GM18951 (cell line): ENCODE measurements around the gene BHLHA9.
"Not testable (repeated sequence)": the region's sequence is repeated elsewhere in the genome, so short reads cannot be mapped to it uniquely, and the experiment has no call there.

ENCODE experiments used
- POLR2A ChIP-seq: IDR thresholded peaks from 4 replicates; pipeline ENCODE4 v1.6.1; 2011; ENCODE audit warnings: mild to moderate bottlenecking; ENCODE audit not compliant: insufficient read length, insufficient read depth; ENCODE audit errors: extremely low read depth
- in situ Hi-C: fragments of 300-500 bp; cut with MboI; formaldehyde crosslinking; loops from one replicate; pipeline ENCODE4 v1.12.0; 2022; ENCODE audit warnings: low sequenced_read_pairs, mixed read lengths, inconsistent platforms; ENCODE audit not compliant: unreplicated experiment

BHLHA9 gene

DNA sequence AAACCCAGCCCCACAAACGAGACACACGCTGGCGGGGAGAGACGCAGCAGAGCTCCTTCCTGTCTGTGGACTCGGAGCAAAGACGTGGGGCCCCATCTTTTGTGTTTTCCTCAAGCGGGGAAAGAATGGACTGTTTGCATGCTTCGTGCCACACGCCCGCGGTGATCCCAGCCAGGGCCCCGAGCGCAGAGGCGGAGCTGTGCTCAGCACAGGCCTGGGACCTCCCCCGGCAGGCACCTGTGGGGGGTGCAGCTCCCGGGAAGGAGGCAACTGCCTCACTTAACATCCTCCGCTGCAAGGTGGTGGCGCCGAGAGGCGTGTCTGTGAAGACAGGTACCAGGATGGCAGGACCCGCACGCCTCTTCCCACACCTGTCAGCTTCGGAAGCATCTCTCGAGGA, 28.4 kb downstream of the BHLHA9 start:
- TF ChIP-seq POLR2A, result no peak
- in situ Hi-C loops, result no loop called here

DNA sequence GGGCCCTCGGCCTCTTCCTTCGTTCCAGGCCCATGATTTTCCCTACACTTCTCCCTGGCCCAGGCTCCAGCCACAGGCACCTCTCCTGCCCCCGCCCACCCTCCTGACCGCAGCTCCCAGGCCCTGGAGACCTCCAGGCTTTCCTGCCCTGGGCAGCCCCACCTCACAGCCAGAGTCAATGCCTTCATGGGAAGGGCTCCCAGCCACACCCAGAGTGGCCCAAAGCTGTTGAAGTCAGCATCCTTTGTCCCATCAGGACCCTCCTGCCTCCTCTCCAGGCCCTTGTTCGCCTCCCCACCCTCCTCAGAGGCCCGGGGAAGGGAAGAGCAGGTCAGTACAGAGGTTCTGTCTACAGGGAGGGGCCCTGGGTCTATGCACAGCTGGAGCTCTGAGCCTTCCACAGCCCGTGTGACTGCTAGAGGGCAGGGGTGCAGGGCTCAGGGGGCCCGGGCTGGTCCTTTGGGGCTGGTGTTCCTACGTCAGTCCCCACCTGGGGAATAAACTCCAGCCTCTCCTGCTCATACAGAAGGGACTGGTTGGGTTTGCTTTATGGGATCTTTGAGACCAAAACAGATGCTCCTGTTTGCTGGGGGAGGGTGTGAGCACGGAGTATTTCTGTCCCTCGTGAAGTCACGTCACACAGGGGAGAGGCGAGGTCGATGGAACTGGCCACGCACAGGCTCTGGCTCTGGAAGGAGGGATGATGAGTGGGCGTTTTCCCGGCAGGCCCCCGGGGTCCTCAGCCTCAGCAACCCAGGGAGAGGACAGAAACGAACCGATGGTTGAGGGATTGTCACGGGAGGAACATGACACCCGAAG, 29.5 kb downstream of the BHLHA9 start:
- in situ Hi-C loops, result no loop called here
- TF ChIP-seq POLR2A, result no peak

DNA sequence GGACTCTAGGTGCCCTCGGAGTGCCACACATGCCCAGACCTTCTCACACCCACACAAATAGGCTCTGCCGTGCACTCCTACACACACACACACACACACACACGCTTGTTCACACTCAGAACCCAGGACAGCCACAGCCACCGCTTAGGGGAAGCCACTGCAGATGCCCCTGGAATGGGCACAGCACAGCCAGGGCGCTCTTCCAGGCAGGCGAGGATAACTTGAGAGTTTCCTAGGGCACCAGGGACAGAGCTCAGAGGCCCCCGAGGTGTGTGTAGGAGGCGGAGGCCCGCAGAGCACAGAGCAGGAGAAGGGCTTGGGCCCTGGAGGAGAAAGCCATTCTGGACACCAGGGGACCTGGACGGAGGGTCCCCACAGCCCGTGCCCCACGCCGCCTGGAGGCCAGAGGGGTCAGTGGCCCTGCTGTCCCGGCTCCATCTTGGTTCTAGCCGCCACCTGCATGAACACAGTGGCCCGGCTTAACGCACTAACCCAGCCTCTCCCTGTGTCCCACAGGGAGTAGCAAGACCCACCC, 30.2 kb downstream of the BHLHA9 start:
- in situ Hi-C loops, result no loop called here
- no peak for TF ChIP-seq POLR2A

DNA sequence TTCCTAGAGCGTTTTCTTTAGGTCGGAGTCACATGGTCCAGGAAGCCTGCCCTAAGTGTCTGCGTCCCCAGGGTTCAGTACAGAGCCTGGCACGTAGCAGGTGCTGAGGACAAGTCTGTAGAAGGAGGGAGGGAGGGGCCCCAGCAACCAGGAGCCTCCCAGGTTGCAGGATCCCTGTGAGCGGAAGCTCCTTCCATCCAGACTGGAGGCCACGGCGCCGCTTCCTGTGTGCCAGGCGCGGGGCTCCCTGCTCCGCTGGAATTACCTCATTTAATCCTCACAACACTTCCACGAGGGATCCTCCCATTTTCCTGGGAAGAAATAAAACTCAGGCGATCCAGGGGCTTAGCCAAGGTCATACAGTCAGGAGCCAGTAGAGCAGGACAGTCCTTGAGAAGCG, 31.3 kb downstream of the BHLHA9 start:
- in situ Hi-C loops, result no loop called here

DNA sequence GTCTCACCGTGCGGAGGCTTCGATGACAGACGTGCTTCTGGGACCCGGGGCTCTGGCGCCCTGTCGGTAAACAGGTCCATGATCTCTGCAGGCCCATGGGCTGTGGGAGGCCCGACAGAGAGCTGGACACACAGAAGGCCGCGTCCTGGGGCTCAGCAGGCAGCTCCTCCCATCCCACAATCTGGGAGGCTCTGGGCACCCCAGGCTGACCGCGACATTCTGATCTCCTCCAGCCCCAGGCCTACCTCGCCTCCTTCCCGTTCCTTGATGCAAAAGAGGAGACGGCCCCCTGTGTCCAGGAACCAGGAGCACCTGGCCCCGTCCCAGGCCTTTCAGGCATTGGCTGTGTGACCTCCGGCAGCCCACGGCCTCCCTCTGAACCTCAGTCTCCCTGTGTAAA, 32.5 kb downstream of the BHLHA9 start:
- in situ Hi-C loops, result no loop called here
- TF ChIP-seq POLR2A, result no peak

More for the DNA sequence above, 31.3 kb downstream of the BHLHA9 start:
- TF ChIP-seq POLR2A, result no peak

DNA sequence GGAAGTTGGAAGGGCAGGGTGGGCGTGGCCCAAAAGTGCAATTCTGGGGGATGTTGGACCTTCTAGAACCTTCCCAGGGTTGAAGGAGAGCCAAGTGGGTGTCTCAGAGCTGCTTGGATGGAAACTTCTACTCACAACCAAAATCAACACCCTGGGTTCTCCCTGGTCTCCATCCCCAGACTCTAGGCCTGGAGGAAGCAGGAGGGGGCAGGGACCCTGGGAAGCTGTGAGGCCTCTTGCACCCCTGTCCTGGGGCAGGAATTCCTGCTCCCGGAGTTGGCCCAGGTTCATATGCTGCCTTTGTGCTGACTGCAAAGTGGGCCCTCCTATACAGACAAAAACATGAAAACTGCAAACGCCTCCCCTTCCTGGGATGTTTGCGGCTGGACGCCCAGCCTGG, 34.3 kb downstream of the BHLHA9 start:
- in situ Hi-C loops, result no loop called here

DNA sequence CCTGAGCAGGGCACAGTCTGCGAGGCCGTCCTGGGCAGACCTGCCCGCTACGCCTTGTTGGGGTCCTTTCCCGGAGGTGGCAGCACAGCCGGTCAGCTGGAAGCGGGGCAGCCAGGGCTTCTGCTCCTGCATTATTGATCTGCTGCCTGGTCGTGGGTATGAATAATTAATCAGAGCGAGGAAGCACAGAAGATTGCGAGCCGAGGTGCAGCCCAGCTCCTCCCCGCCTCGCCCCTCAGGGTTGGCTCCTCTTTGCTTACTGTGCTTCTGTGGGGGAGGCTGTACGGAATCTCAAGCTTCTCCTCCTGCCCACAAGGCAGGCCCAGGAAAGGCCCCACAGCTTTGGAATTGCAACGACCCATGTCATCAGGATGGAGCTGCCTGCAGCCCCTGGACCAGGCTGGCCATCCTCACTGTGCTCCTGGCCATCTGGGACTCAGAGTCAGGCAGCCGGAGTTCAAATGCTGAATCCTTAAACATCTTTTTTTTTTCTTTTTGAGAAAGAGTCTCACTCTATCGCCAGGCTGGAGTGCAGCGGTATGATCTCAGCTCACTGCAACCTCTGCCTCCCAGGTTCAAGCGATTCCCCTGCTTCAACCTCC, 34.8 kb downstream of the BHLHA9 start:
- in situ Hi-C loops, result no loop called here

More for the DNA sequence above, 34.3 kb downstream of the BHLHA9 start:
- TF ChIP-seq POLR2A, result no peak

DNA sequence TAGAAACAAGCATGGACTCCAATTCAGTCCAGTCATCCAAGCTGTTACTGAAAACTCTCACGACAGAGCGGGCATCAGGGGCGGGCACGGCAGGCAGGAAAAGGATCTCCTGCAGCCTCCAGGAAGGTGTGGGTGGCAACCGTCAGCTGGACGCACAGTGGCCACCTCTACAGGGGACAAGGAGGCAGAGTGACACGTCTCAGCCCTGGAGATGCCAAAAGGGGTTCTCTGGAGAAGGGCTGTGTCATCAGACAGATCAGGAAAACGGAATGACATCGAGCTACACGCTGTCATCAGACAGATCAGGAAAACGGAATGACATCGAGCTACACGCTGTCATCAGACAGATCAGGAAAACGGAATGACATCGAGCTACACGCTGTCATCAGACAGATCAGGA, 37.6 kb downstream of the BHLHA9 start:
- in situ Hi-C loops, result not testable (repeated sequence)

More for the DNA sequence above, 34.8 kb downstream of the BHLHA9 start:
- TF ChIP-seq POLR2A, result no peak

DNA sequence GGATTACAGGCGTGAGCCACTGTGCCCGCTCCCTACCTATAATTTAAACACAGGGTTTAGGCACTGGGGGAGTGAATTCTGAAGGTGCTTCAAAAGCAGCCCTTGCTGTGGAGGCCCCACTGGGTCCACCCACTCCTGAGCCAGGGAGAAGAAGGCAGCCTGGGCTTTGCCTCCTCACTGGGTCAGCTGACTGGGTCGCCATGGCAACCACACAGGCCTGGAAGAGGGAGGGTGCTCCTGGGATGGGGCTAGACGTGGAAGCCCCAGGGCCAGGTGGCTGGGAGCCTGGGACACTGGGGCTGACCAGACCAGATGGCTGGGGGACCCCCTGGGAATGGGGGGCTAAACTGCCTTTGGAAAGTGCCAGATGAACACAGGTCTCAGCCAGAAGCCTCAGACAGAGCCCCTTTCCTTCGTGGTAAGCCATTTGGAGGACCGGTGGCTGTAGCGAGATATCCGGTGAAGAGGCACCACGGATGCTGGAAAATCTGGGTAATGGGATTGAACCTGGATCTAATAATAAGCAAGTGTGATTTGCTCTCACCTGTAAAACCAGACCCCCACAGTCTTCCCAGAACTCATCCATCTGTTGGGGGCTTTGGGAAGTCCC, 42.1 kb downstream of the BHLHA9 start:
- in situ Hi-C loops, result no loop called here
- TF ChIP-seq POLR2A, result no peak

DNA sequence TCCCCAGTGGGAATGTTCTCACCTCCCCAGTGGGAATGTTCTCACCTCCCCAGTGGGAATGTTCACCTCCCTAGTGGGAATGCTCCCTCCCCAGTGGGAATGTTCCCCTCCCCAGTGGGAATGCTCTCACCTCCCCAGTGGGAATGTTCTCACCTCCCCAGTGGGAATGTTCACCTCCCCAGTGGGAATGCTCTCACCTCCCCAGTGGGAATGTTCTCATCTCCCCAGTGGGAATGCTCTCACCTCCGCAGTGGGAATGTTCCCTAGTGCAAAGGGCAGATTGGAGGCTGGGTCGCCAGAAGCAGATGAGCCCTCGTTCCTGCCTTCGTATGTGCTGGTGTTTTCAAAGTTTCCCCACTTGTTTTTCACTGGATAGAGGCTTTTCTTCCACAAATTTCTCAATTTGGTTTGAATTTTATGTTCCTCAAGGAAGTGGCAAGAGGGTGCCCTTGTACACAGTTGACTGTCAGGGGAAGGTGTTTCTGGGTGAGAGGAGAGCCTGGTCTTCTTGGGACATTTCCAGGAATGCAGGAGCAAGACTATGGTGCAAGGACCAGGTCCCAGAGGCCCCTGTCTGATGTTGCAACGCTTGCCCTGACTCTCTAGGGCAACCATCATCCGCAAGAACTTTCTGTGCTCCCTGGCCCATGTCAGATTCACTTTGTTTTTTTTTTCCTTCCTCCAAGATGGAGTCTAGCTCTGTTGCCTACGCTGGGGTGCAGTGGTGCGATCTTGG, 43.2 kb downstream of the BHLHA9 start:
- no peak for TF ChIP-seq POLR2A
- in situ Hi-C loops, result no loop called here

DNA sequence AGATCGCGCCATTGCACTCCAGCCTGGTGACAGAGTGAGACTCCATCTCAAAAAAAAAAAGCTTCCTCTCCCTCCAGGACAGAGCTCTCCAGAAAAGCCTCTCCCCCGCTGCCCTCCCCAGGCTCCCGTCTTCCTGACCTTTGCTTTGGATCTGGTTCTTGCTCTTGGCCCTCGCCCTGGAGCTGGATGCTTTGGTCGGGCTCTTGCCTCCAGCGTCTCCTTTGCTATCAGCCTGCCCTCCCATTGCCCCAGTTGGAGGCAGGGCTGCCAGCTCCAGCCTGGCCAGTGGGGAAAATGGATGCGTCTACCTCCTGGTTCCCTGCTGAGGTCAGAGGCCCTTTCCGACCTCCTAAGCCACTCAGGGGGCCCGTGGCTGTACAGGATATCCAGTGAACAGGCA, 45.2 kb downstream of the BHLHA9 start:
- in situ Hi-C loops, result no loop called here
- TF ChIP-seq POLR2A, result no peak

DNA sequence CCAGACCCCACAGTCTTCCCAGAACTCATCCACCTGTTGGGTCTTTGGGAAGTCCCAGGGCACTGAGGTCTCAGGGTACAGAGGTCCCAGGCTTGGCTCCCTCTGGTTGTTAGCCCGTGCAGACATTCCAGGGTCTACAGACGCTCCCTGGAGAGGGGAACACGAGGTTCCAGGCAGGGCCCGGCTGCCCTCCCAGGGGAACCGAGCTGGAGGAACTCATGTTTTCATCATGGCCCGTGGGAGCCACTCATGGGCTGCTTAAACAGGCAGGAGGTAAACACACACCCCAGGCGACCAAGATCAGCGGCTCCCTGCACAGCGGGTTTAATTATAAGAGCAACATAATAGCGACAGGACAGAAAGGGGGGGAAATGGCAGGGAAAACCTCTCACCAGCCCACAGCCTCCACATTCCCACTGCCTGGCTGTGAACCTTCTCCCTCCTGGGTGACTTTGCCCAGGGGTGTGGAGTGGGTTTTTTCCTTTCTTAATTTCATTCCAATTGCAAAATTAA, 45.7 kb downstream of the BHLHA9 start:
- TF ChIP-seq POLR2A, result no peak
- in situ Hi-C loops, result no loop called here
